H9 (cell line): ENCODE data around the gene RNU7-1. TPM values are rescaled to one million over a fixed set of nuclear protein-coding genes. Genes with fewer than 3 reads are reported as not detected.

Source experiments
- DNase-seq: peaks from one replicate; pipeline ENCODE4 v3.0.0-alpha.2; 2017
- H2AFZ ChIP-seq: one replicate; pipeline ENCODE4 v1.6.1; 2013; ENCODE audit warnings: mild to moderate bottlenecking, low read length, control low read depth, moderate library complexity
- H2AK5ac ChIP-seq: 2 replicates; pipeline ENCODE4 v1.6.1; 2013; ENCODE audit warnings: low read length, control low read depth, mixed read lengths; ENCODE audit not compliant: insufficient read length
- H2BK120ac ChIP-seq: one replicate; pipeline ENCODE4 v1.6.1; 2013; ENCODE audit warnings: low read depth, mild to moderate bottlenecking, low read length, control low read depth, inconsistent platforms; ENCODE audit not compliant: poor library complexity, severe bottlenecking
- H2BK12ac ChIP-seq: 2 replicates; pipeline ENCODE4 v1.6.1; 2013; ENCODE audit warnings: low read length, control low read depth, mixed read lengths, low read depth; ENCODE audit not compliant: insufficient read length
- H2BK15ac ChIP-seq: 2 replicates; pipeline ENCODE4 v1.6.1; 2013; ENCODE audit warnings: low read depth, low read length, control low read depth
- H2BK20ac ChIP-seq: one replicate; pipeline ENCODE4 v1.6.1; 2013; ENCODE audit warnings: low read depth, mild to moderate bottlenecking, low read length, control low read depth, inconsistent platforms; ENCODE audit not compliant: poor library complexity, severe bottlenecking
- H2BK5ac ChIP-seq: 2 replicates; pipeline ENCODE4 v1.6.1; 2013; ENCODE audit warnings: low read length, control low read depth, mixed read lengths; ENCODE audit not compliant: insufficient read length
- H3K14ac ChIP-seq: 2 replicates; pipeline ENCODE4 v1.6.1; 2013; ENCODE audit warnings: low read length, control low read depth; ENCODE audit not compliant: insufficient read depth
- H3K18ac ChIP-seq: 2 replicates; pipeline ENCODE4 v1.6.1; 2013; ENCODE audit warnings: low read depth, mild to moderate bottlenecking, mixed read lengths, low read length, control low read depth; ENCODE audit not compliant: insufficient read length
- H3K23ac ChIP-seq: 2 replicates; pipeline ENCODE4 v1.6.1; 2013; ENCODE audit warnings: low read length, control low read depth, mixed read lengths, low read depth; ENCODE audit not compliant: insufficient read length
- H3K23me2 ChIP-seq: 2 replicates; pipeline ENCODE4 v1.6.1; 2013; ENCODE audit warnings: low read depth, mild to moderate bottlenecking, mixed read lengths, low read length, control low read depth; ENCODE audit not compliant: insufficient read length, poor library complexity, severe bottlenecking
- H3K27ac ChIP-seq: 2 replicates; pipeline ENCODE4 v1.5.1; 2013; ENCODE audit warnings: low read length, control low read depth, mixed read lengths, low read depth; ENCODE audit not compliant: insufficient read length
- H3K27me3 ChIP-seq: 2 replicates; pipeline ENCODE4 v1.6.1; 2013; ENCODE audit warnings: low read length, control low read depth, inconsistent platforms; ENCODE audit not compliant: insufficient read depth
- H3K4ac ChIP-seq: 2 replicates; pipeline ENCODE4 v1.6.1; 2013; ENCODE audit warnings: low read depth, mild to moderate bottlenecking, control low read depth, inconsistent platforms, low read length, moderate library complexity
- H3K4me1 ChIP-seq: 2 replicates; pipeline ENCODE4 v1.6.1; 2013; ENCODE audit warnings: low read length, control low read depth, inconsistent platforms; ENCODE audit not compliant: insufficient read depth
- H3K4me2 ChIP-seq: 2 replicates; pipeline ENCODE4 v1.6.1; 2013; ENCODE audit warnings: low read length, control low read depth, mixed read lengths; ENCODE audit not compliant: insufficient read length, insufficient read depth
- H3K56ac ChIP-seq: 2 replicates; pipeline ENCODE4 v1.6.1; 2013; ENCODE audit warnings: low read depth, mild to moderate bottlenecking, mixed read lengths, low read length, control low read depth; ENCODE audit not compliant: insufficient read length
- H3K79me1 ChIP-seq: 2 replicates; pipeline ENCODE4 v1.6.1; 2013; ENCODE audit warnings: low read depth, mild to moderate bottlenecking, moderate library complexity, low read length, control low read depth, inconsistent platforms; ENCODE audit not compliant: insufficient read depth, poor library complexity, severe bottlenecking
- H3K79me2 ChIP-seq: 2 replicates; pipeline ENCODE4 v1.6.1; 2013; ENCODE audit warnings: low read length, control low read depth, inconsistent platforms; ENCODE audit not compliant: insufficient read depth
- H3K9ac ChIP-seq: 2 replicates; pipeline ENCODE4 v1.6.1; 2013; ENCODE audit warnings: low read length, control low read depth, mixed read lengths; ENCODE audit not compliant: insufficient read length; ENCODE audit errors: extremely low read depth
- H3K9me3 ChIP-seq: one replicate; pipeline ENCODE4 v1.6.1; 2013; ENCODE audit warnings: low read depth, low read length, inconsistent platforms; ENCODE audit not compliant: control insufficient read depth
- H3T11ph ChIP-seq: one replicate; pipeline ENCODE4 v1.6.1; 2013; ENCODE audit warnings: mild to moderate bottlenecking, low read length, control low read depth, inconsistent platforms
- H4K20me1 ChIP-seq: one replicate; pipeline ENCODE4 v1.6.1; 2013; ENCODE audit not compliant: control insufficient read depth, insufficient read length, insufficient read depth
- H4K5ac ChIP-seq: 2 replicates; pipeline ENCODE4 v1.6.1; 2013; ENCODE audit warnings: low read depth, mild to moderate bottlenecking, mixed read lengths, low read length, control low read depth; ENCODE audit not compliant: insufficient read length
- H4K8ac ChIP-seq: replicated peaks from 2 replicates; pipeline ENCODE4 v1.6.1; 2013; ENCODE audit warnings: low read length, control low read depth, mixed read lengths, low read depth; ENCODE audit not compliant: insufficient read length
- H4K91ac ChIP-seq: 2 replicates; pipeline ENCODE4 v1.6.1; 2013; ENCODE audit warnings: low read depth, mild to moderate bottlenecking, moderate library complexity, mixed read lengths, low read length, control low read depth; ENCODE audit not compliant: insufficient read length
- H3K27ac Mint-ChIP-seq, 3 experiments: 2 replicates in 2 of 3; 3 replicates in 1 of 3; pipeline ENCODE4 v1.8.0; 2020 to 2021; ENCODE audit warnings: mixed read lengths in 3 of 3, mild to moderate bottlenecking in 1 of 3, moderate library complexity in 1 of 3
- H3K27me3 Mint-ChIP-seq: 2 replicates; pipeline ENCODE4 v1.8.0; 2021; ENCODE audit warnings: low read depth, mild to moderate bottlenecking, moderate library complexity, mixed read lengths
- H3K36me3 Mint-ChIP-seq, 3 experiments: 2 replicates in 2 of 3; 3 replicates in 1 of 3; pipeline ENCODE4 v1.8.0; 2020 to 2021; ENCODE audit warnings: low read depth in 3 of 3, mixed read lengths in 3 of 3; ENCODE audit not compliant: insufficient read depth in 1 of 3
- H3K4me1 Mint-ChIP-seq, 2 experiments: 2 replicates each; pipeline ENCODE4 v1.8.0; 2020; ENCODE audit warnings: mixed read lengths in 2 of 2
- H3K4me3 Mint-ChIP-seq, 2 experiments: 2 replicates in 1 of 2; 3 replicates in 1 of 2; pipeline ENCODE4 v1.8.0; 2020 to 2021; ENCODE audit warnings: mild to moderate bottlenecking in 2 of 2, mixed read lengths in 2 of 2, moderate library complexity in 1 of 2
- H3K9me3 Mint-ChIP-seq, 2 experiments: 2 replicates in 1 of 2; 3 replicates in 1 of 2; pipeline ENCODE4 v1.8.0; 2020; ENCODE audit warnings: mild to moderate bottlenecking in 2 of 2, mixed read lengths in 2 of 2, moderate library complexity in 1 of 2
- WGBS: extraction: QIAGEN DNeasy Blood & Tissue Kit; methylation state at CpG from one replicate; pipeline ENCODE4 v1.1.7; 2013; ENCODE audit warnings: missing lambda C conversion rate, low lambda C conversion rate, mixed read lengths; ENCODE audit not compliant: insufficient read length; ENCODE audit errors: extremely low coverage; 5-methylcytosine and 5-hydroxymethylcytosine counted together
- total RNA-seq: library from RNA; stranded (reverse); gene quantifications from 2 replicates; pipeline ENCODE4 v1.2.1, GENCODE V29; 2021
- TF ChIP-seq, protein P1 (sequence below): fragments of 200-600 bp; sonication (generic); conservative IDR thresholded peaks from 3 replicates; pipeline ENCODE4 v1.8.0; 2021; ENCODE audit warnings: antibody characterized with exemption, mild to moderate bottlenecking

Gene RNU7-1
- total RNA-seq, 1 experiment from 2014 or later, result not detected

DNA sequence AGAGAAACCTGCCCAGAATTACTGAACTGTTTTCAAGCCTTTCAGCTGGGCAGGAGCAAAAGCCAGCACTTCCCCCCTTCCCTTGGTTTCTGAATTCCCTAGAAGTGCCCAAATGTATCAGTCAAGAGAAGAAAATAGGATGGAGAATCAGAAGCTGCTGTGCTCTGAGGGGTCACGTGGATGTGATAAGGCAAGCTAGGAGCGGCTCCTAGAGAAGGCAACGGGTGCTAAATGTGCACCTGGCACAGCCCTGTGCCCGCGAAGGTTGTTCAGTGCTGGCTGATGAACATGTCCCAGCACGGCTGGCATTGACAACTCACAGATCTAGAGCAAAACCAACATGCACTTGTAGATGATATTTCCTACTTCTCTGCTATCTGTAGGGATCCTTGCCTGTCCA is 35.4 kb downstream of the RNU7-1 start:
- no peaks in the 10 kb centered on the region for H3K79me2 ChIP-seq
- H3K27me3 ChIP-seq, result no peaks in the 10 kb centered on the region
- no peak overlapping the region for H2AK5ac ChIP-seq
- H3K18ac ChIP-seq, result no peak overlapping the region
- Mint-ChIP-seq H3K9me3 (no peaks in the 10 kb centered on the region), H3K27me3 (no peaks in the 10 kb centered on the region; the same call in 1 of the 2 replicates), H3K36me3 (peaks cover 28 to 80% (median 78%) of the 10 kb centered on the region in 3 experiments; a peak in 6 of 7 replicates), H3K27ac (peak overlapping the region in 1 of 3 experiments; percentile 91; a peak in 1 of 7 replicates), H3K4me3 (no peak overlapping the region), H3K4me1 (peaks cover 3 to 10% of the 10 kb centered on the region in 2 experiments)
- H3K9ac ChIP-seq, result no peak overlapping the region
- no peak overlapping the region for H2BK12ac ChIP-seq
- no peak for DNase-seq
- no peak overlapping the region for H3T11ph ChIP-seq
- H4K5ac ChIP-seq, result no peak overlapping the region
- TF ChIP-seq, protein P1, sequence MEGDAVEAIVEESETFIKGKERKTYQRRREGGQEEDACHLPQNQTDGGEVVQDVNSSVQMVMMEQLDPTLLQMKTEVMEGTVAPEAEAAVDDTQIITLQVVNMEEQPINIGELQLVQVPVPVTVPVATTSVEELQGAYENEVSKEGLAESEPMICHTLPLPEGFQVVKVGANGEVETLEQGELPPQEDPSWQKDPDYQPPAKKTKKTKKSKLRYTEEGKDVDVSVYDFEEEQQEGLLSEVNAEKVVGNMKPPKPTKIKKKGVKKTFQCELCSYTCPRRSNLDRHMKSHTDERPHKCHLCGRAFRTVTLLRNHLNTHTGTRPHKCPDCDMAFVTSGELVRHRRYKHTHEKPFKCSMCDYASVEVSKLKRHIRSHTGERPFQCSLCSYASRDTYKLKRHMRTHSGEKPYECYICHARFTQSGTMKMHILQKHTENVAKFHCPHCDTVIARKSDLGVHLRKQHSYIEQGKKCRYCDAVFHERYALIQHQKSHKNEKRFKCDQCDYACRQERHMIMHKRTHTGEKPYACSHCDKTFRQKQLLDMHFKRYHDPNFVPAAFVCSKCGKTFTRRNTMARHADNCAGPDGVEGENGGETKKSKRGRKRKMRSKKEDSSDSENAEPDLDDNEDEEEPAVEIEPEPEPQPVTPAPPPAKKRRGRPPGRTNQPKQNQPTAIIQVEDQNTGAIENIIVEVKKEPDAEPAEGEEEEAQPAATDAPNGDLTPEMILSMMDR, result no peak
- H3K23ac ChIP-seq, result no peak overlapping the region
- H3K23me2 ChIP-seq, result no peaks in the 10 kb centered on the region
- no peak overlapping the region for H4K91ac ChIP-seq
- no peak overlapping the region for H3K56ac ChIP-seq
- no peaks in the 10 kb centered on the region for H3K9me3 ChIP-seq
- H4K20me1 ChIP-seq, result no peaks in the 10 kb centered on the region
- no peak overlapping the region; the same call in 1 of the 2 replicates for H3K14ac ChIP-seq
- H2BK15ac ChIP-seq, result no peak overlapping the region
- no peaks in the 10 kb centered on the region; the same call in 1 of the 2 replicates for H3K4me1 ChIP-seq
- no peak overlapping the region for H2BK20ac ChIP-seq
- H2BK5ac ChIP-seq, result no peak overlapping the region
- H2BK120ac ChIP-seq, result no peak overlapping the region
- no peaks in the 10 kb centered on the region for H3K79me1 ChIP-seq
- WGBS, result no CpG with 5 or more reads among the region's 6 CpGs
- no peak overlapping the region for H3K4ac ChIP-seq
- no peak overlapping the region for H3K27ac ChIP-seq
- H2AFZ ChIP-seq, result no peak overlapping the region
- no peak overlapping the region for H3K4me2 ChIP-seq
- no peak overlapping the region for H4K8ac ChIP-seq
